Uterus (tissue), 4 donors: ENCODE results near the gene PHLPP1. TPM values are rescaled to one million over a fixed set of nuclear protein-coding genes. Genes with fewer than 3 reads are reported as not detected.

Experiments
- DNase-seq, 2 donors: peaks; one replicate each; pipeline ENCODE4 v3.0.0-alpha.2; 2019 to 2020
- H3K27ac ChIP-seq, 2 donors: fragments of 200-600 bp; sonication (generic); 1 replicate in 1 of 2; 2 replicates in 1 of 2; pipeline ENCODE4 v1.5.1; 2016 to 2018
- H3K27me3 ChIP-seq, 2 donors: fragments of 200-600 bp; sonication (generic); one replicate each; pipeline ENCODE4 v1.5.1; 2018 to 2019; ENCODE audit warnings: control low read depth in 1 of 2
- H3K36me3 ChIP-seq, 2 donors: fragments of 200-600 bp; sonication (generic); one replicate each; pipeline ENCODE4 v1.5.1; 2019; ENCODE audit warnings: control low read depth in 1 of 2
- H3K4me1 ChIP-seq, 2 donors: fragments of 200-600 bp; sonication (generic); one replicate each; pipeline ENCODE4 v1.5.1; 2018 to 2019; ENCODE audit warnings: control low read depth in 1 of 2
- H3K4me3 ChIP-seq, 2 donors: fragments of 200-600 bp; sonication (generic); 1 replicate in 1 of 2; 2 replicates in 1 of 2; pipeline ENCODE4 v1.5.1; 2018 to 2019; ENCODE audit warnings: mild to moderate bottlenecking in 1 of 2
- H3K9me3 ChIP-seq, 2 donors: fragments of 200-600 bp; sonication (generic); one replicate each; pipeline ENCODE4 v1.5.1; 2019; ENCODE audit warnings: control low read depth in 1 of 2
- POLR2A ChIP-seq, 2 donors: fragments of 450-650 bp; IDR thresholded peaks; one replicate each; pipeline ENCODE4 v1.6.1; 2016; ENCODE audit warnings: antibody characterized with exemption in 2 of 2, mild to moderate bottlenecking in 1 of 2, moderate library complexity in 1 of 2
- intact Hi-C: fragments of 100-400 bp; cut with DNase I; formaldehyde crosslinking; loops from one replicate; pipeline ENCODE4 v1.15.1; 2023; ENCODE audit warnings: low total_unique reads
- total RNA-seq, 4 donors: library from RNA; depleted of rRNA in 3 of 4; stranded (reverse); fragments of >200 nt in 3 of 4; gene quantifications; one replicate each; pipeline versions ENCODE4 v1.1.0 to v1.2.4, GENCODE V29; 2014 to 2023
- TF ChIP-seq, protein P1 (sequence below), 4 experiments: fragments of 200-600 bp in 2 of 4; fragments of 450-650 bp in 2 of 4; sonication (generic) in 2 of 4; IDR thresholded peaks; one replicate each; pipeline ENCODE4 v1.5.1; 2016 to 2019; ENCODE audit warnings: antibody characterized with exemption in 4 of 4, mild to moderate bottlenecking in 2 of 4, moderate library complexity in 1 of 4
- donor health status: DM: yes; HTN: yes; CAD: no.

Gene PHLPP1
- total RNA-seq, 4 donors from 2014 or later, result 10.6 to 32.4 (median 14.1) TPM

DNA sequence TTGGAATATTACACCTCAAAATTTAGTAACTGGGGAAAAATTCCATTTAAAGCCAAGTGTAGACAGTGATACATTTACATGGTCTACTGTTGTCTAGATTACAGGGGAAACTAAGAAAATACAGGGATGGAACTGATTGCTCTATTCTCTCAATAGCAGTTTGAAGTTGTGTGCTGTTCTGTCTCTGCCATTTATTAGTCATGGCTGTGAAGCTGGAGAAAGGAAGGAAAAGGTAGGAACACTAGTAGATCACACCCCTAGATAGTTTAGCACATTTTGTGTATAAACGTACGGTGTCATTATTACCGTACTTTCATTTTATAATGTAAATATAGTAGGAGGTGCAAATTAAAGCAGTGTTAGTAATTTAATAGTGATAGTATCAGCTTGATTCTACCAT, 170.5 kb downstream of the PHLPP1 start:
- no peaks in the 10 kb centered on the region for H3K4me1 ChIP-seq
- H3K27me3 ChIP-seq, result no peaks in the 10 kb centered on the region
- no peaks in the 10 kb centered on the region for H3K9me3 ChIP-seq
- H3K4me3 ChIP-seq, result no peak overlapping the region
- no peaks in the 10 kb centered on the region for H3K36me3 ChIP-seq
- TF ChIP-seq, protein P1, sequence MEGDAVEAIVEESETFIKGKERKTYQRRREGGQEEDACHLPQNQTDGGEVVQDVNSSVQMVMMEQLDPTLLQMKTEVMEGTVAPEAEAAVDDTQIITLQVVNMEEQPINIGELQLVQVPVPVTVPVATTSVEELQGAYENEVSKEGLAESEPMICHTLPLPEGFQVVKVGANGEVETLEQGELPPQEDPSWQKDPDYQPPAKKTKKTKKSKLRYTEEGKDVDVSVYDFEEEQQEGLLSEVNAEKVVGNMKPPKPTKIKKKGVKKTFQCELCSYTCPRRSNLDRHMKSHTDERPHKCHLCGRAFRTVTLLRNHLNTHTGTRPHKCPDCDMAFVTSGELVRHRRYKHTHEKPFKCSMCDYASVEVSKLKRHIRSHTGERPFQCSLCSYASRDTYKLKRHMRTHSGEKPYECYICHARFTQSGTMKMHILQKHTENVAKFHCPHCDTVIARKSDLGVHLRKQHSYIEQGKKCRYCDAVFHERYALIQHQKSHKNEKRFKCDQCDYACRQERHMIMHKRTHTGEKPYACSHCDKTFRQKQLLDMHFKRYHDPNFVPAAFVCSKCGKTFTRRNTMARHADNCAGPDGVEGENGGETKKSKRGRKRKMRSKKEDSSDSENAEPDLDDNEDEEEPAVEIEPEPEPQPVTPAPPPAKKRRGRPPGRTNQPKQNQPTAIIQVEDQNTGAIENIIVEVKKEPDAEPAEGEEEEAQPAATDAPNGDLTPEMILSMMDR (IDR thresholded peaks at IDR 0.05), result no peak
- no peak for TF ChIP-seq POLR2A (IDR thresholded peaks at IDR 0.05)
- intact Hi-C loops, result no loop called here
- no peak for DNase-seq
- no peak overlapping the region for H3K27ac ChIP-seq

DNA sequence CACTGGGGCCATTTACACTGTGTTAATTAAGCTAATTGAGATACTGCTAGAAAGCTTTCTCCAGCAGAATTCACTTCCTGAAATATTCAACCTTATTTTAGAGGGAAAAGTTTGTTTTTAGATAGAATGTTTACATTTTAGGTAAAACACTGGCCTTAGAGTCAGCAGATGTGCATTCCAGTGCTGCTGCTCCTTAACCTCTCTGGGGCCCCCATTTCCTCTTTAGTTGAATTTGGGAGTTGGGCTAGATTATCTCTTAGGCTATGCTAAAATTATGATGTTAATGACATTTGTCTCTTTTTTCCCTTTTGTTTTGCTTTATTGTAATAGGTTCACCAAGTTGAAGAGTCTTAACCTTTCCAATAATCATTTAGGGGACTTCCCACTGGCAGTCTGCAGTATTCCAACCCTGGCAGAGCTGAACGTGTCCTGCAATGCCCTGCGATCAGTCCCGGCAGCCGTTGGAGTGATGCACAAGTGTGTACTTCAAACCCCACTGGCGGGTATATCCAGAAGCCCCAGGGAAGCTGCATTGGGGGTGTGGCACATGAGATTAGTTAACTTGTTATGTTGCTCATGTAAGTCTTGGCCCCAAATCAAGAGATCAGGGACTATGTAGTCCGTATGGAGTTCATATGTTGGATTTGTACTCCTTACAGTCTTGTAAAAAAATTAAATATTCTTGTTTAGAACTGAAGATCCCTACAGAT, 179.5 kb downstream of the PHLPP1 start:
- intact Hi-C loops, result no loop called here
- no peak for DNase-seq
- Histone ChIP-seq H3K9me3 (no peaks in the 10 kb centered on the region), H3K4me1 (no peaks in the 10 kb centered on the region), H3K27ac (no peak overlapping the region), H3K27me3 (no peaks in the 10 kb centered on the region), H3K36me3 (no peaks in the 10 kb centered on the region), H3K4me3 (no peak overlapping the region)
- TF ChIP-seq, protein P1 (IDR thresholded peaks at IDR 0.05), result no peak
- no peak for TF ChIP-seq POLR2A (IDR thresholded peaks at IDR 0.05)

DNA sequence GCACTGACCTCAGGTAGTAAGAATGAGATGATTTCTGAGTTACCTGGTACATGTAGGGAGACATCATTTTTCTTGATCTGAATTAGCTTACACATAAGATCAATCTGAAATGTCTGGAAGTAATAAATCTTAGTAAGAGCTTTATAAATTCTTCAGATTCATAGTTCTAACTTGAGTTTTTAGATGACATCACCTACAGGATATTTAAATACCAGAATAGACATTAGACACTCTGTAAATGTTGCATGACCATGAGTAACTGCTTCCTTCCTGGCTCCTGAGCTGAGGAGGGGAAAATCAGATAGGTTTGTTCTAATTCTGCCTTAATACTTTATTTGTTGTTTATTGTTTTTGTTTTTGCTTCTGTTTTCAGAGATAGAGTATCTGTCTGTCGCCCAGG, 181.8 kb downstream of the PHLPP1 start:
- Histone ChIP-seq H3K27me3 (no peaks in the 10 kb centered on the region), H3K4me1 (no peaks in the 10 kb centered on the region), H3K36me3 (no peaks in the 10 kb centered on the region), H3K27ac (no peak overlapping the region), H3K4me3 (no peak overlapping the region), H3K9me3 (no peaks in the 10 kb centered on the region)
- intact Hi-C loops, result no loop called here
- TF ChIP-seq, protein P1 (IDR thresholded peaks at IDR 0.05), result no peak
- TF ChIP-seq POLR2A (IDR thresholded peaks at IDR 0.05), result no peak
- no peak for DNase-seq

DNA sequence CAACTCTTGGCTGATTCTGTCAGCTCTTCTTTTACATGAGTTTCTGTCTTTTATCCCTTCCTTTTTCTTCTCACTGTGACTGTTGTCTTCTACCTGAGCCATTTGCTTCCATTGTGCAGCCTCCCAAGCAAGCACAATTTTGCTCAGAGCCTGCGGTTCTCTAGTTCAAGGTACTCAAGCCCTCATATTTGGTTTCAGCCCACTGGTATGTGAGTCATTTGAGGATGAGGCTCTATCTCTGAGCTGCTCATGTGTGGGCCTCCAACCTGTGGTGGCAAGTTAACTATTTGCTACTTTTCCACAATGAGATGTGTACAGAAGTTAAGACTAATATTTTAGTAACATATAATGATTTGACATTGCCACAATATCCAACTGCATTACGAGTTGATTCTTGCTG, 183.0 kb downstream of the PHLPP1 start:
- Histone ChIP-seq H3K9me3 (no peaks in the 10 kb centered on the region), H3K4me1 (no peaks in the 10 kb centered on the region), H3K4me3 (no peak overlapping the region), H3K27ac (no peak overlapping the region), H3K27me3 (no peaks in the 10 kb centered on the region), H3K36me3 (no peaks in the 10 kb centered on the region)
- no peak for DNase-seq
- intact Hi-C loops, result no loop called here
- TF ChIP-seq, protein P1 (IDR thresholded peaks at IDR 0.05), result no peak
- no peak for TF ChIP-seq POLR2A (IDR thresholded peaks at IDR 0.05)

DNA sequence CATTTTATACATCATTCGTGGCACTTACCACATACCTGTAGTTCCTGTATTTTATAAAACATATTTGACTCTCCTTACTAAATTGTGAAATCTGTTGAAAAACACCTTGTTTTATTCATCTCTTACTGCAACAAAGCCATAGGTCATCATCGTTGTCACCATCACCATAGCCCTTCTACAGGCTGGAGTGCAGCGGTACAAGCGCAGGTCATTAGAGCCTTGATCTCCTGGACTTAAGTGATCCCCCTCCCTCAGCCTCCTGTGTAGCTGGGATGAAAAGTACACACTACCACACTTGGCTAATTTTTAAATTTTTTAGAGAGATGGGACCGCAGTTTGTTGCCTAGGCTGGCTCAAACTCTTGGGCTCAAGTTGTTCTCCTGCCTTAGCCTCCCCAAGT, 184.2 kb downstream of the PHLPP1 start:
- no peaks in the 10 kb centered on the region for H3K36me3 ChIP-seq
- intact Hi-C loops, result no loop called here
- H3K27me3 ChIP-seq, result no peaks in the 10 kb centered on the region
- H3K27ac ChIP-seq, result no peak overlapping the region
- TF ChIP-seq, protein P1 (IDR thresholded peaks at IDR 0.05), result no peak
- TF ChIP-seq POLR2A (IDR thresholded peaks at IDR 0.05), result no peak
- no peaks in the 10 kb centered on the region for H3K9me3 ChIP-seq
- H3K4me3 ChIP-seq, result no peak overlapping the region
- H3K4me1 ChIP-seq, result no peaks in the 10 kb centered on the region
- DNase-seq, result no peak
